DND-41 (cell line): ENCODE measurements around the gene CEBPE.

ENCODE experiments used
- CTCF ChIP-seq: IDR thresholded peaks from 2 replicates; pipeline ENCODE4 v1.5.1; 2012; ENCODE audit warnings: borderline replicate concordance, low read length, moderate library complexity, mild to moderate bottlenecking; ENCODE audit not compliant: poor library complexity, severe bottlenecking; ENCODE audit errors: extremely low read depth
- EZH2 ChIP-seq: IDR thresholded peaks from 3 replicates; pipeline ENCODE4 v1.6.1; 2012; ENCODE audit warnings: borderline replicate concordance, low read depth, mild to moderate bottlenecking, moderate library complexity, low read length, inconsistent platforms; ENCODE audit not compliant: severe bottlenecking

- no peak for TF ChIP-seq CTCF
- no peak for TF ChIP-seq EZH2
These were observed 21.3 kb downstream of the CEBPE start for GRCh38 chr14:23097786-23098185.
